HEK293 (cell line): ENCODE results near the gene TMEM45B.
"Not testable (repeated sequence)": the region's sequence is repeated elsewhere in the genome, so short reads cannot be mapped to it uniquely, and the experiment has no call there.

Experiments used
- CTCF ChIA-PET: fragments of 350-600 bp; formaldehyde crosslinking; extraction: SDS; loops from one replicate; lab custom pipeline; 2021; ENCODE audit warnings: antibody characterized with exemption; lab: Yijun Ruan, JAX
- POLR2A ChIA-PET: fragments of 300-600 bp; formaldehyde crosslinking; extraction: SDS; loops from one replicate; lab custom pipeline; 2020; ENCODE audit warnings: antibody characterized with exemption, inconsistent platforms; lab: Yijun Ruan, JAX
- H3K27ac ChIP-seq: fragments of 200-500 bp; sonication (Bioruptor generic); 2 replicates; pipeline ENCODE4 v1.5.1; 2014; ENCODE audit warnings: low read depth, low read length, control low read depth, inconsistent platforms; ENCODE audit errors: extremely low read depth
- H3K36me3 ChIP-seq, 2 experiments: fragments of 200-500 bp in 1 of 2; sonication (Bioruptor generic) in 1 of 2; 1 replicate in 1 of 2; 2 replicates in 1 of 2; pipeline ENCODE4 v1.5.1; 2014 to 2017; ENCODE audit warnings: inconsistent platforms in 2 of 2, low read length in 2 of 2; ENCODE audit not compliant: control insufficient read depth in 2 of 2, insufficient read depth in 1 of 2
- H3K4me1 ChIP-seq: fragments of 200-500 bp; sonication (Bioruptor generic); 2 replicates; pipeline ENCODE4 v1.5.1; 2014; ENCODE audit warnings: mild to moderate bottlenecking, low read length, inconsistent platforms; ENCODE audit not compliant: control insufficient read depth, insufficient read depth
- H3K4me3 ChIP-seq: 2 replicates; pipeline ENCODE4 v1.5.1; 2011; ENCODE audit warnings: low read depth, mild to moderate bottlenecking, control low read depth, low read length, moderate library complexity
- H3K9me3 ChIP-seq: fragments of 200-500 bp; sonication (Bioruptor generic); 2 replicates; pipeline ENCODE4 v1.5.1; 2014; ENCODE audit warnings: low read depth, low read length, inconsistent platforms; ENCODE audit not compliant: control insufficient read depth, insufficient read depth
- IKZF3 ChIP-seq: fragments of 450-650 bp; IDR thresholded peaks from 2 replicates; pipeline ENCODE4 v1.5.0; 2018; ENCODE audit warnings: missing biosample characterization, mild to moderate bottlenecking, missing genetic modification characterization, moderate library complexity
- SALL2 ChIP-seq: fragments of 450-650 bp; formaldehyde crosslinking; IDR thresholded peaks from 2 replicates; pipeline ENCODE4 v1.5.0; 2017; ENCODE audit warnings: missing biosample characterization, mild to moderate bottlenecking, missing genetic modification characterization, borderline replicate concordance
- ZBTB17 ChIP-seq: fragments of 450-650 bp; formaldehyde crosslinking; IDR thresholded peaks from 2 replicates; pipeline ENCODE4 v1.5.1; 2016; ENCODE audit warnings: missing biosample characterization, missing genetic modification characterization
- ZBTB44 ChIP-seq: fragments of 450-650 bp; IDR thresholded peaks from 2 replicates; pipeline ENCODE4 v1.5.1; 2018; ENCODE audit warnings: missing biosample characterization, mild to moderate bottlenecking, missing genetic modification characterization
- ZNF138 ChIP-seq: fragments of 450-650 bp; formaldehyde crosslinking; IDR thresholded peaks from 2 replicates; pipeline ENCODE4 v1.5.1; 2016; ENCODE audit warnings: missing biosample characterization, missing genetic modification characterization, borderline replicate concordance
- ZNF155 ChIP-seq: fragments of 450-650 bp; formaldehyde crosslinking; IDR thresholded peaks from 2 replicates; pipeline ENCODE4 v1.5.1; 2016; ENCODE audit warnings: missing biosample characterization, missing genetic modification characterization
- ZNF16 ChIP-seq: fragments of 450-650 bp; formaldehyde crosslinking; IDR thresholded peaks from 2 replicates; pipeline ENCODE4 v1.5.1; 2016; ENCODE audit warnings: low read depth, missing biosample characterization, missing genetic modification characterization
- ZNF311 ChIP-seq: fragments of 450-650 bp; formaldehyde crosslinking; IDR thresholded peaks from 2 replicates; pipeline ENCODE4 v1.5.1; 2017; ENCODE audit warnings: missing biosample characterization, missing genetic modification characterization, borderline replicate concordance
- ZNF544 ChIP-seq: fragments of 450-650 bp; formaldehyde crosslinking; IDR thresholded peaks from 2 replicates; pipeline ENCODE4 v1.5.0; 2017; ENCODE audit warnings: missing biosample characterization, missing genetic modification characterization
- ZNF585B ChIP-seq: fragments of 450-650 bp; formaldehyde crosslinking; IDR thresholded peaks from 2 replicates; pipeline ENCODE4 v1.5.1; 2016; ENCODE audit warnings: missing biosample characterization, missing genetic modification characterization
- ZNF610 ChIP-seq: fragments of 450-650 bp; formaldehyde crosslinking; IDR thresholded peaks from 2 replicates; pipeline ENCODE4 v1.5.1; 2016; ENCODE audit warnings: missing biosample characterization, missing genetic modification characterization, borderline replicate concordance
- ZNF621 ChIP-seq: fragments of 450-650 bp; formaldehyde crosslinking; IDR thresholded peaks from 2 replicates; pipeline ENCODE4 v1.5.1; 2017; ENCODE audit warnings: missing biosample characterization, missing genetic modification characterization
- ZNF692 ChIP-seq: fragments of 450-650 bp; formaldehyde crosslinking; IDR thresholded peaks from 2 replicates; pipeline ENCODE4 v1.5.1; 2016; ENCODE audit warnings: missing biosample characterization, missing genetic modification characterization
- ZNF837 ChIP-seq: fragments of 450-650 bp; formaldehyde crosslinking; IDR thresholded peaks from 2 replicates; pipeline ENCODE4 v1.5.1; 2016; ENCODE audit warnings: missing biosample characterization, missing genetic modification characterization
- ZSCAN23 ChIP-seq: fragments of 450-650 bp; formaldehyde crosslinking; IDR thresholded peaks from 2 replicates; pipeline ENCODE4 v1.5.1; 2016; ENCODE audit warnings: missing biosample characterization, missing genetic modification characterization

Gene TMEM45B

DNA sequence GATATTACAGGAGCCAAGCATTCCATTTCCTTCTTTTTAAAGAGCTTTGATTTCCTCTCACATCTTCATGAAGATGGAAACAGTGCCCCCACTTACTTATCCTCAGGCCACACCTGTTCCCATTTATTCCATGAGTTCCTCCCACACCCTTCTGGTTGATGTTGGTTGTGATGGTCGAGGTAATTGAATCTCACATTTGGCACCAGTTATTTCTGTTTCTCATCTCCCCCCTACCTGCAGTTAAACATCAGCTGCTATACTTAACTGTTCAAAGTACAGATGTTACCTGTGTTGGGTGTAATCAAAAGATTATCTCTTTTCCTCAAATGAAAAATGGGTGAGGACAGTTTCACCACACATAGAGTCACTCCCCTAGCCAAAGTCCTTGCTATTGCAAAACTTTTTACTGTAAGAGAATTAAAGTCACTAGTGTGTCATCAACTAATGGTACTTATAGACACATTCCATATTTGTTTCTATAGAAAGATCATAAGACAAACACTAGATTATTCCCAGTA lies 1.9 kb downstream of the TMEM45B start:
- H3K4me3 ChIP-seq = no peak overlapping the region
- TF ChIP-seq ZSCAN23 (no peak), ZNF692 (no peak), ZNF155 (tag by site-specific recombination) (no peak), ZBTB44 (tag by site-specific recombination) (no peak)
- no peaks in the 10 kb centered on the region for H3K4me1 ChIP-seq
- H3K9me3 ChIP-seq = no peaks in the 10 kb centered on the region
- H3K36me3 ChIP-seq = no peaks in the 10 kb centered on the region
- ChIA-PET POLR2A (no interaction called here), CTCF (interaction anchor here (1.3 kb wide), 1 partner anchor 64 kb away, joined by 4 read pairs; no protein-coding TSS in a partner anchor)
- H3K27ac ChIP-seq = no peak overlapping the region

GRCh38 chr11:129818236-129818635 lies 2.6 kb downstream of the TMEM45B start:
- H3K27ac ChIP-seq, H3K4me3 ChIP-seq, H3K4me1 ChIP-seq, H3K9me3 ChIP-seq, CTCF ChIA-PET, H3K36me3 ChIP-seq, POLR2A ChIA-PET: not testable (repeated sequence)

GRCh38 chr11:129819237-129819636 lies 3.6 kb downstream of the TMEM45B start:
- Histone ChIP-seq H3K4me3 (no peak overlapping the region), H3K9me3 (no peaks in the 10 kb centered on the region), H3K27ac (no peak overlapping the region), H3K36me3 (no peaks in the 10 kb centered on the region), H3K4me1 (no peaks in the 10 kb centered on the region)
- TF ChIP-seq SALL2 (tag by site-specific recombination) (no peak), ZNF621 (tag by site-specific recombination) (no peak), IKZF3 (no peak), ZNF138 (tag by site-specific recombination) (no peak), ZBTB17 (tag by site-specific recombination) (no peak), ZNF610 (tag by site-specific recombination) (no peak), ZNF544 (tag by site-specific recombination) (no peak), ZNF311 (tag by site-specific recombination) (no peak), ZNF16 (tag by site-specific recombination) (no peak), ZNF585B (tag by site-specific recombination) (no peak), ZNF837 (no peak)
- ChIA-PET CTCF (no interaction called here), POLR2A (no interaction called here)

- H3K27ac ChIP-seq, H3K9me3 ChIP-seq, POLR2A ChIA-PET, H3K4me1 ChIP-seq, H3K36me3 ChIP-seq, H3K4me3 ChIP-seq: not testable (repeated sequence)
- CTCF ChIA-PET = interaction anchor here (0.6 kb wide), 1 partner anchor 297 kb away, joined by 4 read pairs; no protein-coding TSS in a partner anchor
Measured at GRCh38 chr11:129820228-129820627, 4.6 kb downstream of the TMEM45B start.

GRCh38 chr11:129823281-129823680 lies 7.6 kb downstream of the TMEM45B start:
- not testable (repeated sequence) for H3K27ac ChIP-seq

DNA sequence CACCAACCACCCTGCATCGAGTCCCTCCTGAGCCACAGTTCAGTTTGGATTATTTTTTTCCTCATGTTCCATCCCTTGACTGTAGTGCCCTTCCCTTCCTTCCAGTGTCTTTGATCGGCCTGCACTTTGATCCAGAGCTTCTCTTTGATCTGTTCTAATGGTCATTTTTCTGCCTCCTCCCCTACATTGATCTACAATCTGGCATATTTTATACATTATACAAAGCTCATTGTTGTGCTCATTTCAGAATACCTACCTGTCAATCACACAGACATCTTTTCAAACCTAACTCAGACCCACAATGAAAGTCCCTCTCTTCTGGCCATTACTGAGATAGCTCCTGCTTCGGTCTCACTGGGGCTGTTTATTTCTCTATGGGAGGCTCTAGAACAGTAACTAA lies 8.2 kb downstream of the TMEM45B start:
- POLR2A ChIA-PET, H3K4me1 ChIP-seq, H3K36me3 ChIP-seq, H3K4me3 ChIP-seq, H3K9me3 ChIP-seq, H3K27ac ChIP-seq: not testable (repeated sequence)
- CTCF ChIA-PET = interaction anchor here (0.6 kb wide), 1 partner anchor 335 kb away, joined by 3 read pairs; no protein-coding TSS in a partner anchor

More at GRCh38 chr11:129823281-129823680, 7.6 kb downstream of the TMEM45B start:
- H3K4me3 ChIP-seq, H3K4me1 ChIP-seq, POLR2A ChIA-PET, H3K36me3 ChIP-seq, H3K9me3 ChIP-seq: not testable (repeated sequence)
- CTCF ChIA-PET = interaction anchor here (0.6 kb wide), 1 partner anchor 335 kb away, joined by 3 read pairs; no protein-coding TSS in a partner anchor
